SK-N-MC (cell line): ENCODE results near the gene NFATC3.

Experiments
- DNase-seq: peaks from one replicate; pipeline ENCODE4 v3.0.0-alpha.2; 2011; ENCODE audit warnings: low read depth, low spot score
- H3K27ac ChIP-seq: fragments of 200-600 bp; sonication (generic); 2 replicates; pipeline ENCODE4 v1.5.1; 2016; ENCODE audit warnings: mixed run types
- H3K36me3 ChIP-seq: fragments of 200-600 bp; sonication (generic); 2 replicates; pipeline ENCODE4 v1.6.1; 2017; ENCODE audit warnings: antibody characterized with exemption, low read length, mixed read lengths; ENCODE audit not compliant: insufficient read depth
- H3K4me3 ChIP-seq: fragments of 200-600 bp; sonication (generic); 2 replicates; pipeline ENCODE4 v1.5.1; 2016
- H3K9ac ChIP-seq: fragments of 200-600 bp; sonication (generic); 2 replicates; pipeline ENCODE4 v1.8.0; 2017; ENCODE audit warnings: mixed run types, mixed read lengths; ENCODE audit not compliant: insufficient read length
- H3K9me3 ChIP-seq: fragments of 200-600 bp; sonication (generic); 2 replicates; pipeline ENCODE4 v1.6.1; 2017; ENCODE audit warnings: low read depth, mild to moderate bottlenecking, antibody characterized with exemption, low read length, moderate library complexity, mixed read lengths
- EZH2 ChIP-seq: fragments of 200-600 bp; sonication (generic); IDR thresholded peaks from one replicate; pipeline ENCODE4 v1.6.1; 2017; ENCODE audit warnings: antibody characterized with exemption
- FOXP2 ChIP-seq: optimal IDR thresholded peaks from 2 replicates; pipeline ENCODE3; 2011; ENCODE audit warnings: mild to moderate bottlenecking, moderate library complexity; ENCODE audit not compliant: insufficient read depth; ENCODE audit errors: extremely low read length, control extremely low read depth
- POLR2AphosphoS5 ChIP-seq: IDR thresholded peaks from 2 replicates; pipeline ENCODE4 v1.6.1; 2012; ENCODE audit warnings: mild to moderate bottlenecking, low read depth, low read length, borderline replicate concordance

The NFATC3 gene

GRCh38 chr16:68216240-68216639 lies 131.1 kb downstream of the NFATC3 start:
- Histone ChIP-seq H3K9ac (no peak overlapping the region), H3K9me3 (no peaks in the 10 kb centered on the region), H3K36me3 (no peaks in the 10 kb centered on the region), H3K4me3 (no peak overlapping the region), H3K27ac (no peak overlapping the region)
- TF ChIP-seq POLR2AphosphoS5 (no peak), EZH2 (no peak), FOXP2 (no peak)
- DNase-seq, result no peak

GRCh38 chr16:68217506-68217905 lies 132.3 kb downstream of the NFATC3 start:
- no peaks in the 10 kb centered on the region for H3K9me3 ChIP-seq
- H3K36me3 ChIP-seq, result no peaks in the 10 kb centered on the region
- no peak for DNase-seq
- H3K4me3 ChIP-seq, result no peak overlapping the region
- TF ChIP-seq EZH2 (no peak), POLR2AphosphoS5 (no peak), FOXP2 (no peak)
- no peak overlapping the region for H3K9ac ChIP-seq
- H3K27ac ChIP-seq, result no peak overlapping the region

- Histone ChIP-seq H3K9ac (no peak overlapping the region), H3K27ac (no peak overlapping the region), H3K4me3 (no peak overlapping the region), H3K9me3 (no peaks in the 10 kb centered on the region), H3K36me3 (no peaks in the 10 kb centered on the region)
- DNase-seq, result no peak
- TF ChIP-seq FOXP2 (no peak), POLR2AphosphoS5 (no peak), EZH2 (no peak)
Measured at GRCh38 chr16:68219725-68220351, 134.7 kb downstream of the NFATC3 start.

GRCh38 chr16:68223072-68223471 lies 137.9 kb downstream of the NFATC3 start:
- no peak overlapping the region for H3K9ac ChIP-seq
- TF ChIP-seq EZH2 (no peak), FOXP2 (no peak)
- no peaks in the 10 kb centered on the region for H3K9me3 ChIP-seq
- no peak overlapping the region for H3K4me3 ChIP-seq
- H3K27ac ChIP-seq, result no peak overlapping the region
- no peak for DNase-seq
- H3K36me3 ChIP-seq, result no peaks in the 10 kb centered on the region

- no peak for TF ChIP-seq FOXP2
- no peak for TF ChIP-seq EZH2
- TF ChIP-seq POLR2AphosphoS5, result no peak
- Histone ChIP-seq H3K9ac (no peak overlapping the region), H3K36me3 (no peaks in the 10 kb centered on the region), H3K9me3 (no peaks in the 10 kb centered on the region), H3K4me3 (no peak overlapping the region), H3K27ac (no peak overlapping the region)
- no peak for DNase-seq
Measured at GRCh38 chr16:68226116-68226515, 140.9 kb downstream of the NFATC3 start.

- Histone ChIP-seq H3K9me3 (no peaks in the 10 kb centered on the region), H3K9ac (no peak overlapping the region), H3K27ac (no peak overlapping the region), H3K36me3 (no peaks in the 10 kb centered on the region), H3K4me3 (no peak overlapping the region)
- TF ChIP-seq POLR2AphosphoS5 (no peak), FOXP2 (no peak), EZH2 (no peak)
- DNase-seq, result no peak
Measured at GRCh38 chr16:68227183-68227793, 142.1 kb downstream of the NFATC3 start.

- no peak for DNase-seq
- TF ChIP-seq FOXP2, result no peak
- no peak for TF ChIP-seq EZH2
- TF ChIP-seq POLR2AphosphoS5, result no peak
- H3K9me3 ChIP-seq, result no peaks in the 10 kb centered on the region
- no peak overlapping the region for H3K9ac ChIP-seq
- H3K27ac ChIP-seq, result no peak overlapping the region
- no peaks in the 10 kb centered on the region for H3K36me3 ChIP-seq
- H3K4me3 ChIP-seq, result no peak overlapping the region
Measured at GRCh38 chr16:68227850-68228553, 142.8 kb downstream of the NFATC3 start.

GRCh38 chr16:68228652-68229051 lies 143.5 kb downstream of the NFATC3 start:
- Histone ChIP-seq H3K9ac (no peak overlapping the region), H3K4me3 (no peak overlapping the region), H3K27ac (no peak overlapping the region), H3K9me3 (no peaks in the 10 kb centered on the region), H3K36me3 (no peaks in the 10 kb centered on the region)
- TF ChIP-seq EZH2 (no peak), POLR2AphosphoS5 (no peak), FOXP2 (no peak)
- DNase-seq, result no peak
